Astrocyte of the spinal cord (primary cell): ENCODE measurements around the gene SGTB.
A peak's percentile ranks its signal among the peaks of the same experiment; 100 is the strongest.

ENCODE experiments used
- DNase-seq: peaks from one replicate; pipeline ENCODE4 v3.0.0; 2011; ENCODE audit warnings: low read depth, low spot score
- H3K4me3 ChIP-seq: 2 replicates; pipeline ENCODE4 v1.5.1; 2011; ENCODE audit warnings: low read depth, mild to moderate bottlenecking, low read length, moderate library complexity
- CTCF ChIP-seq: IDR thresholded peaks from 2 replicates; pipeline ENCODE4 v1.5.1; 2012; ENCODE audit warnings: low read depth, mild to moderate bottlenecking, low read length, inconsistent platforms
- in situ Hi-C: cut with HindIII; loops from 2 replicates; pipeline ENCODE4 v1.10.0; 2017; ENCODE audit warnings: low sequenced_read_pairs

The SGTB gene

GRCh38 chr5:65766175-65766574, 44.3 kb upstream of the SGTB start:
- H3K4me3 ChIP-seq = no peak overlapping the region
- in situ Hi-C loops = no loop called here
- no peak for TF ChIP-seq CTCF
- no peak for DNase-seq

DNA sequence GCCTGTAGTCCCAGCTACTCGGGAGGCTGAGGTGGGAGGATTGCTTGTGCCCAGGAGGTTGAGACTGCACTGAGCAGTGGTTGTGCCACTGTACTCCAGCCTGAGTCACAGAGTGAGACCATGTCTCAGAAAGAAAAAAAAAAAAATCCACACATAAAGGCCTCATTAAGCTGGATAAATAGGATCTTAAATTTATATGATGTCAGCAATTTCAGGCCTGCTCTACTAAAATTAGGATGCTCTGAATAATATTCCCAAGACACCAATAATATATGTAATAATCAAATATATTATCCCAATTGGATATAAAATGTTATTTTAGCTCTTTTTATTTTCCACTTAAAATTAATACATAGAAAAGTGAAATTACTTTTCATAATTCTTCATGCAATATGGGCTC, 43.7 kb upstream of the SGTB start:
- in situ Hi-C loops = no loop called here
- no peak for DNase-seq
- H3K4me3 ChIP-seq = no peak overlapping the region
- TF ChIP-seq CTCF = no peak

- no peak for TF ChIP-seq CTCF
- in situ Hi-C loops = no loop called here
- H3K4me3 ChIP-seq = no peak overlapping the region
- no peak for DNase-seq
Observed at GRCh38 chr5:65762234-65762633, 40.3 kb upstream of the SGTB start.

DNA sequence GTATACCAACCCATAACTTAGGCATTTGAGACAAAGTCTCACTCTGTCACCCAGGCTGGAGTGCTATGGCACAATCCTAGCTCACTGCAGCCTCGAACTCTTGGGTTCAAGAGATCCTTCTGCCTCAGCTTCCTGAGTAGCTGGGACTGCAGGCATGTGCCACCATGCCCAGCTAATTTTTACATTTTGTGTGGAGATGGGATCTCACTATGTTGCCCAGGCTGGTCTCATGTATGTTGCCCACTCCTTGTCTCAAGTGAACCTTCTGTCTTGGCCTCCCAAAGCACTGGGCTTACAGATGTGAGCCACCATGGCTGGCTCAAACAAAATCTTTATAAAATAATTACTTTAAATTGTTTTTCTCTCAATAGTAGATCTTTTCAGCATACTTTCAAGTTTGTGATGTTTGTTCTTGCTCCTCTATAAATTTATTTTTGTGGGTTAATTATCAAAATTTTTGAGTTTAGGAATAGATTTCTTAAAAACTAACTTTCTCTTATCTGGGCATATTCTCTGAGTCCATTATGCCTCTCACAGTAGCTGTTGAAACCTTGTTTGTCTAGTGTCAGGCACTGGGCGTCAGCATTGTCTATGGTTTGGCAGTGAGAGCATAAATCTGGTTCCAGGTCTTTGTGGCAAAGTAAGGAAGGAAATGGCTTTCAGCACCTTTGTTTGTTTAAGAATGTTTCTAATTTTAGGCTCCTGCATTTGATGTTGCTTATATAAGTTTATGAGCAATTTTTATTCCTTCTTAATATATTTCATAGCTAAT, 38.8 kb upstream of the SGTB start:
- DNase-seq = peak; percentile 70
- no peak overlapping the region for H3K4me3 ChIP-seq
- peak; percentile 41 for TF ChIP-seq CTCF
- in situ Hi-C loops = no loop called here

- DNase-seq = no peak
- TF ChIP-seq CTCF = no peak
- in situ Hi-C loops = no loop called here
- no peak overlapping the region for H3K4me3 ChIP-seq
Observed at GRCh38 chr5:65758546-65759144, 36.7 kb upstream of the SGTB start.

DNA sequence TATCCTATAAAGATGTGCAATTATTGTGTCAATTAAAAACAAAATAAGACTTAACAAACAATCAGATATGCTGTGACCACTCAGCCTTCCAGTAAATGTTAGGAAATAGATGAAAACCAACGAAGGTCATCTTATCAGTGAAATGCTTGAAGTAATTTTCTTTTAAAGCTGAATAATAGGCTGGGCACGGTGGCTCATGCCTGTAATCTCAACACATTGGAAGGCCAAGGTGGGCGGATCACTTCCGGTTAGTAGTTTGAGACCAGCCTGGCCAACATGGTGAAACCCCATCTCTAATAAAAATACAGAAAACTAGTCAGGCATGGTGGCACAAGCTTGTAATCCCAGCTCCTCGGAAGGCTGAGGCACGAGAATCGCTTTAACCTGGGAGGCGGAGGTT, 31.3 kb upstream of the SGTB start:
- no peak overlapping the region for H3K4me3 ChIP-seq
- no peak for TF ChIP-seq CTCF
- in situ Hi-C loops = no loop called here
- no peak for DNase-seq
